Central memory CD8-positive, alpha-beta T cell (primary cell): ENCODE data around the gene SH2B2.

ENCODE experiments used
- ATAC-seq: fragments of 150-1000 bp; cut with Tn5 transposase; replicated peaks from 2 replicates; pipeline ENCODE4 v1.10.0; 2022; ENCODE audit warnings: mild to moderate bottlenecking, moderate FRiP score, moderate number of reproducible peaks; ENCODE audit not compliant: poor library complexity, severe bottlenecking; ENCODE audit errors: extremely low read depth
- DNase-seq, 2 donors: peaks; one replicate each; pipeline ENCODE4 v3.0.0; 2021; ENCODE audit warnings: low spot score in 2 of 2
- H3K27ac Mint-ChIP-seq: one replicate; pipeline ENCODE4 v1.8.0; 2022; ENCODE audit warnings: low read depth, mild to moderate bottlenecking, moderate library complexity, mixed read lengths
- H3K27me3 Mint-ChIP-seq: one replicate; pipeline ENCODE4 v1.8.0; 2022; ENCODE audit warnings: mixed read lengths
- H3K36me3 Mint-ChIP-seq: one replicate; pipeline ENCODE4 v1.8.0; 2022; ENCODE audit warnings: mild to moderate bottlenecking, moderate library complexity, mixed read lengths; ENCODE audit not compliant: insufficient read depth
- H3K4me1 Mint-ChIP-seq: one replicate; pipeline ENCODE4 v1.8.0; 2022; ENCODE audit warnings: mixed read lengths
- H3K4me3 Mint-ChIP-seq: one replicate; pipeline ENCODE4 v1.8.0; 2022; ENCODE audit warnings: mild to moderate bottlenecking, moderate library complexity, mixed read lengths
- H3K9me3 Mint-ChIP-seq: one replicate; pipeline ENCODE4 v1.8.0; 2022; ENCODE audit warnings: mixed read lengths

SH2B2 gene

DNA sequence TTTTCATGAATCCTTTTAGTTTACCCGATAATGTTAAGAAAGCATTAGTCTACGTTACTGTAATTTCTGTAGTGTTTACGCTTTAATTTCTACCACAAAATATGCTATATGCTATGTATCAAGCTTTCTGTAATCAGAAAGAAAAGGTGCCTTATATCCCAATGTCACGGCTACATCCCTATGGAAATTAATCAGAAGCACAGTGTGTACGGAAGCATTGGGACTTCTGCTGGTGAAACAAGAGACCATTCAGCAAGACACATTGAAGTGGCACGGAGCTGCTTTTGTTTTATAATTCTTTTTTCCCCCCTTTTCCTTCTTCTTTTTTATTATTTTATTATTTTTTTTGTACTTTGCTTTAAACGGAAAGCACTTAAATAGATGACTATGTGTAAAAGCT is 31.2 kb upstream of the SH2B2 start:
- Mint-ChIP-seq H3K4me3 (no peak overlapping the region), H3K9me3 (no peaks in the 10 kb centered on the region), H3K27me3 (no peaks in the 10 kb centered on the region), H3K36me3 (peaks cover 4% of the 10 kb centered on the region), H3K4me1 (no peaks in the 10 kb centered on the region), H3K27ac (no peak overlapping the region)
- no peak for DNase-seq
- no peak for ATAC-seq

DNA sequence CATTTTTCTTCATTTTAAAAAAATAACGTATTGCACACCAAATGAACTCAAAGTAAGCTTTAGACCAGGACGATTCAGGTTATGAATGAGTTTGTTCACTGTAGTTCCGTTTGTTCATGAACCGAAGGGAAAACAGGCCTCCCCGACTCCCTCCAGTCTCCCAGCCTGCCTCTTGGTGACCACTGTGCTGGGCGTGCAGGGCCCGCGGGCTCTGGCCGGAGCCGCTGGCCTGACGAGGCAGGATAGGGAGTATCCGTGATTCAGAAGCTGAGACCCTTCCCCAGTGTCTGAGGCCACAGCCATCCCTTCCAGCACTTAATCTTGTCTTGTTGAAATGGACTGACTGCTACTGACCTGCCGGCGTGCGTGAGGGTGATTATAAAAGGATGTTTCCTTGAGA is 30.8 kb upstream of the SH2B2 start:
- ATAC-seq: no peak
- H3K27me3 Mint-ChIP-seq: no peaks in the 10 kb centered on the region
- H3K4me1 Mint-ChIP-seq: no peaks in the 10 kb centered on the region

DNA sequence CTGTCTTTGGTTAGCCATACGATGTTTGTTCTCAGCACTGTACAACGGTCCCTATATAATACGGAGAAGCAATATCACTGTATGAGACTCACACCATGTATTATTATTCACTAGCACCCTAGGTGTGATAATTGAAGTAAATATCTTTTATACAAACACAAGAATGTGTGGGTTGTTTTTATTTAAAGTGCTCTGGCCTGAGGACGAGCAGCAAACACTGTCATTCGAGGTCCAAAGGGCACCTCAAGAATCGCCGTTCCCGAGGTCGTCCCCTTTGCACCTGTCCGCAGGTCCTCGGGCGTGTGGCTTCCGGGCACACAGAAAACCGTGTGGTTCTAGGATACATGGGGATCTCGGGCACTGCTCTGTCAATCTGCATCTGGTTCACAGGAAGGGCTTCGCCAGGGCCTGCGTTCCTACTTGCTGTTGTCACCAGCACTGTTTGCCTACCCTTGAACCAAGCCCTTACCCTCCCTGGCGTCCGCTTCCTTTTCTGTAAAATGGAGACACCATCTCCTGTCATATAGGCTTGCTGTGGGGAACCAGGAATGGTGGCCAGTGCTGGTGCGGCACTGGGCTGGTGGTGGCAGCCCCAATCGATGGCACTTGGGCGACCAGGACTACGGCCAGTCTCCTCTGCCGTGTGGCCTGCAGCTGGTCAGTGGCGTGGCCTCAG is 28.5 kb upstream of the SH2B2 start:
- Mint-ChIP-seq H3K4me1 (no peaks in the 10 kb centered on the region), H3K27ac (no peak overlapping the region), H3K36me3 (peaks cover 3% of the 10 kb centered on the region), H3K9me3 (no peaks in the 10 kb centered on the region), H3K4me3 (no peak overlapping the region), H3K27me3 (no peaks in the 10 kb centered on the region)
- DNase-seq (no peak), ATAC-seq (no peak)

More for the DNA sequence above, 30.8 kb upstream of the SH2B2 start:
- H3K4me3 Mint-ChIP-seq: no peak overlapping the region
- no peak overlapping the region for H3K27ac Mint-ChIP-seq
- H3K36me3 Mint-ChIP-seq: peaks cover 6% of the 10 kb centered on the region
- no peaks in the 10 kb centered on the region for H3K9me3 Mint-ChIP-seq
- no peak for DNase-seq

DNA sequence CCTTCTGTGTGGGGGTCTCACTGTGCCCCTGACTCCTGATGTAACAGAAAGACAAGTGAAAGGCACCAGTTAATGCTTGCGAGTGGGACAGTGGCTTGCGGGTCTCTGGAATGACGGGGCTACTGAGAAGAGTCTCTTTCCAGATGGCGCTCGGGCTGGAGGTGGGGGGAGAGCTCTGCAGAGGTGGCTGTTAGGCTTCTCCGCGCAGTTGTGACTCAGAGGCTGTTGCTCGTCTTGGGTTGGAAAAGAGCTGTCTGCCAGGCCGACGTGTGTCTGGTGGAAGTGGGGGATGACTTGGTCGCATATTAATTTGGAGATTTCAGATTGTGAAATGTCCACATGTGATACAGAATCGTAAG is 27.9 kb upstream of the SH2B2 start:
- Mint-ChIP-seq H3K9me3 (no peaks in the 10 kb centered on the region), H3K27ac (no peak overlapping the region), H3K27me3 (no peaks in the 10 kb centered on the region), H3K36me3 (peaks cover 3% of the 10 kb centered on the region), H3K4me1 (no peaks in the 10 kb centered on the region), H3K4me3 (no peak overlapping the region)
- no peak for DNase-seq
- ATAC-seq: no peak

DNA sequence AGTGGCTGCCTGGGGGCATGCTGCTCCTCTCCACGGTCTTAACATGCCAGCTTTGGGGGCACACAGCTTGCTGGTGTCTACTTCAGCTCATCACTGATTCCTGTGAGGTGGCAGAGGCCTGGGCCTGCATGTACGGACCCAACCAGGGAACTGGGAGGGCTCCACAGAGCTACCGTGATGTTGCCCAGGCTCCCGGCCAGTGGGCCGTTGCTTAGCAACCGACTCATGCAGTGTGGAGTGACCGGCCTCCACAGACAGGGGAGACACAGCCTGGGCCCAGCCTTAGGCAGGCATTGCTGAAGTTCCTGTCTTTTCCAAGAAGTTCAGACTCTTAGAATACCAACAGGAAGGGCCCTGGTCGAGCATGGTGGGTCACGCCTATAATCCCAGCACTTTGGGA is 25.8 kb upstream of the SH2B2 start:
- Mint-ChIP-seq H3K27me3 (no peaks in the 10 kb centered on the region), H3K27ac (no peak overlapping the region), H3K36me3 (peaks cover 3% of the 10 kb centered on the region), H3K4me3 (no peak overlapping the region), H3K9me3 (no peaks in the 10 kb centered on the region), H3K4me1 (no peaks in the 10 kb centered on the region)
- no peak for DNase-seq
- ATAC-seq: no peak

DNA sequence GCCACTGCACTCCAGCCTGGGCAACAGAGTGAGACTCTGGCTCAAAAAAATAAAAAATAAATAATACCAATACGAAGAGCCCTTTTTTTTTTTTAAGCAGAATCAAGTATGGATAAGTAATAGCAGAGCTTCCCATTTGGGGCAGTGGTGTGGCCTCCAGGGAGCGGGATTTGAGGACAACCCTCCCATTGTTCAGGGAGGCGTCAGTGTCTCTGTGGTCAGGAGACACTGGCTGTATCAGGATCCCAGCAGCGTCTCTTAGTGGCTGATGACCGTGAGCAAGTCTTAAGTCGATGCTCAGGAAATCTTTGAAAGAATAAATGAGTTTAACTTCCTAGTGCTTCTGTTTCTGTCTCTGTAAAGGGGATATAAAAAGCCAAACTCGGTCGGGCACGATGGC is 25.2 kb upstream of the SH2B2 start:
- no peaks in the 10 kb centered on the region for H3K27me3 Mint-ChIP-seq
- H3K4me3 Mint-ChIP-seq: no peak overlapping the region
- H3K9me3 Mint-ChIP-seq: no peaks in the 10 kb centered on the region
- H3K4me1 Mint-ChIP-seq: no peaks in the 10 kb centered on the region
- peaks cover 3% of the 10 kb centered on the region for H3K36me3 Mint-ChIP-seq
- DNase-seq (no peak), ATAC-seq (no peak)
- no peak overlapping the region for H3K27ac Mint-ChIP-seq

DNA sequence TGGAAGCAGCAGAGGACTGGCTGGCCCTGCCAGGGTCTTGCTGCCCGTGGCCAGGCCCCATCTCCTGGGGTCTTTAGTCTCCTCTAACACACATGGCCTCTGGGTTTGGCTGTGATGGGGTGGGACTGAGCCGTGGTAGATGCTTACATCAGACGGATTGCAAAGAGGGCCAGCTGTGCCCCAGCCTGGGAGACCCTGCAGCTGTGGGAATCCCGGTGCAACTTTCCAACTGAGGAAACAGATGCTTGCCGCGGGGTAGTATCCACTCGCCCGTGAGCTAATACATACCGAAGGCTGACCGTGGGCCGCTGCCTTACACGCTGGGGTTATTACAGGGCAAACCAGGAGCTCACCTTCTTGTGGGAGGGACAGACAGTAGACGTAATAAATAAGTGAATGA is 24.1 kb upstream of the SH2B2 start:
- Mint-ChIP-seq H3K27ac (no peak overlapping the region), H3K27me3 (no peaks in the 10 kb centered on the region), H3K4me3 (no peak overlapping the region), H3K9me3 (no peaks in the 10 kb centered on the region), H3K4me1 (no peaks in the 10 kb centered on the region), H3K36me3 (peaks cover 3% of the 10 kb centered on the region)
- ATAC-seq: no peak
- DNase-seq: no peak

DNA sequence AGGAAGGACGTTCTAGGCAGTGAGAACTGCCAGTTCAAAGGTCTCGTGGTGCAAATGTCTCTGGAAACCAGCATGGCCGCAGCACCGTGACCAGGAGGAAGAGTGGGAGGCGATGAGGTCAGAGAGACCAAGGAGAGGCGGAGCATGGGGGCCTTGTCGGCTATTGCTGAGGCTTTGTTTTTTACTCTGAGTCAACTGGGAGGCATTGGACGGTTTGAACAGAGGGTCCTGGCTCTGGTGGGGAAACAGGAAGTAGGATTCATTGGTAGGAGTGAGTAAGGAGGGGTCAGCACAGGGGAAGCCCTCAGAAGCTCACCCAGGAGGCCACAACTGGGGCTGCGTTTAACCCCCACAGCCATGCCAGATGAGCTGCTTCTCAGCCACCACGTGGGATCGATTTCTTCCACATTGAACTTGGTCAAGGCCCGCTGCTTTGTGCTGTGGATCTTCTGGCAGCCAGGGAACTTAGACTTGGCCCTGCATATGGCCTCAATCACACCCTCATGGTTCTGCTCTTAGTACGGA is 22.2 kb upstream of the SH2B2 start:
- Mint-ChIP-seq H3K9me3 (no peaks in the 10 kb centered on the region), H3K4me3 (no peak overlapping the region), H3K27ac (no peak overlapping the region), H3K4me1 (peaks cover 4% of the 10 kb centered on the region), H3K27me3 (no peaks in the 10 kb centered on the region), H3K36me3 (peaks cover 3% of the 10 kb centered on the region)
- ATAC-seq (no peak), DNase-seq (no peak)

DNA sequence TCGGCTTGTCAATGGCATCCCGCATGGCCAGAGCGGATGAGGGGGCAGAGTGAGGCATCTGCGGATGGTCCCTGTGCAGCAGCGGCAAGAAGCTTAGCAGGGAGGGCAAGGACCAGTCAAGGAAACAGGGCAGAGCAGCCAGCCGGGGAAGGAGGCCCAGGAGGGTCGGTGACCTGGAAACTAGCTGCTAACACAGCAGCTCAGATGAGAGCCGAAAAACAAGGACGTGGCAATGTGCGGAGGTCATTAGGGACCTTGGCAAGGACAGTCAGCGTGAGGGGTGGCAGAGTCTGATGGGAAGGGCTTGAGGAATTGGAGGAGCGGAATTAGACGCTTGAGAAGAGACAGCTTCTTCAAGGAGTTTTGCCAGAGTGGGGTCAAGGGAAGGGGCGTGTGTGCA is 20.1 kb upstream of the SH2B2 start:
- no peaks in the 10 kb centered on the region for H3K9me3 Mint-ChIP-seq
- ATAC-seq (no peak), DNase-seq (no peak)
- H3K36me3 Mint-ChIP-seq: peaks cover 4% of the 10 kb centered on the region
- no peak overlapping the region for H3K4me3 Mint-ChIP-seq
- H3K27me3 Mint-ChIP-seq: no peaks in the 10 kb centered on the region
- no peak overlapping the region for H3K27ac Mint-ChIP-seq
- peaks cover 4% of the 10 kb centered on the region for H3K4me1 Mint-ChIP-seq

DNA sequence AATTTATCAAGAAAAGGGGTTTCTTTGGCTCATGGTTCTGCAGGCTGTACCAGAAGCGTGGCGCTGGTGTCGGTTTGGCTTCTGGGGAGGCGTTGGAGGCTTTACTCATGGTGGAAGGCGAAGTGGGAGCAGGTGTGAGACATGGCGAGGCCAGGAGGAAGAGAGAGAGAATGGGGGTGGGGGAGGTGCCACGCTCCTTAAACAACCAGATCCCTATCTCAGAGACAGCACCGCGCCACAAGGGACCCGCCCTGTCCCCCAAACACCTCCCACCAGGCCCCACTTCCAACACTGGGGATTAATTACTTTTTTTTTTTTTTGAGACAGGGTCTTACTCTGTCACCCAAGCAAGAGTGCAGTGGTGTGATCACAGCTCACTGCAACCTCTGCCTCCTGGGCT is 18.0 kb upstream of the SH2B2 start:
- Mint-ChIP-seq H3K27ac (no peak overlapping the region), H3K4me1 (peaks cover 4% of the 10 kb centered on the region), H3K27me3 (no peaks in the 10 kb centered on the region), H3K9me3 (no peaks in the 10 kb centered on the region), H3K4me3 (no peak overlapping the region), H3K36me3 (peaks cover 4% of the 10 kb centered on the region)
- ATAC-seq (no peak), DNase-seq (no peak)

DNA sequence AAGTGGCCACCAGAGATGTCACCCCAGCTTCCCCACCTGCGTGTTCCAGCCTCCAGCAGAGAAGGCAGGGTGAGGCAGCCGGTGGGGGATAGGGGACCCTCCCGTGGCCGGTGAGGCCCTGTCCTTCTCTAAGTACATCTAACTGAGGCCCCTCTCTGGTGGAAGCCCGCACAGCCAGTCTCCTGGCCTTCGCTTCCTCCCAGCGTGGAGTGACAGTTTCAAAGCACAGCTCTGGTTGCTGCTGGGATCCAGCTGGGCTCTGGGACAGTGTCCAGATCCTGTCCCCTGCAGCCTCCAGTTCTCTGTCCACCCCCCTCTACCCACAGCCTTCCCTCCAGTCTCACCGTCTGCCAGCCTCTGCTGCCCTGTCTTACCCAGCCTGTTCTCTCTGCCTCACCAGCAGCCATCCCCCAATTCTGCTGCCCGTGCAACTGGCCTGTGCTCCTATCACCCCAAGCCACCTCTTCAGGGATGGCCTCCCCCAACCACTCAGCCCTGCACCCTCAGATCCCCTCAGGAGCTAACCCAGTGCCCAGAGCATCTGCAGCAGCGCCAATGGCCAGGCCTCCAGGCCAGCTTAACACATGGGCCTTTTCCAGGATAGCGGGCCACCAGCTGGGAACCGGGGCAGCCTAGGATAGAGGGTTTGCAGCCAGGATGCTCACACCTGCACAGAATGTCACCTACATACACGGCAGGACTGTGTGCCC is 16.3 kb upstream of the SH2B2 start:
- Mint-ChIP-seq H3K36me3 (peaks cover 4% of the 10 kb centered on the region), H3K9me3 (no peaks in the 10 kb centered on the region), H3K4me3 (no peak overlapping the region), H3K4me1 (peaks cover 4% of the 10 kb centered on the region), H3K27ac (no peak overlapping the region), H3K27me3 (no peaks in the 10 kb centered on the region)
- no peak for ATAC-seq
- no peak for DNase-seq

DNA sequence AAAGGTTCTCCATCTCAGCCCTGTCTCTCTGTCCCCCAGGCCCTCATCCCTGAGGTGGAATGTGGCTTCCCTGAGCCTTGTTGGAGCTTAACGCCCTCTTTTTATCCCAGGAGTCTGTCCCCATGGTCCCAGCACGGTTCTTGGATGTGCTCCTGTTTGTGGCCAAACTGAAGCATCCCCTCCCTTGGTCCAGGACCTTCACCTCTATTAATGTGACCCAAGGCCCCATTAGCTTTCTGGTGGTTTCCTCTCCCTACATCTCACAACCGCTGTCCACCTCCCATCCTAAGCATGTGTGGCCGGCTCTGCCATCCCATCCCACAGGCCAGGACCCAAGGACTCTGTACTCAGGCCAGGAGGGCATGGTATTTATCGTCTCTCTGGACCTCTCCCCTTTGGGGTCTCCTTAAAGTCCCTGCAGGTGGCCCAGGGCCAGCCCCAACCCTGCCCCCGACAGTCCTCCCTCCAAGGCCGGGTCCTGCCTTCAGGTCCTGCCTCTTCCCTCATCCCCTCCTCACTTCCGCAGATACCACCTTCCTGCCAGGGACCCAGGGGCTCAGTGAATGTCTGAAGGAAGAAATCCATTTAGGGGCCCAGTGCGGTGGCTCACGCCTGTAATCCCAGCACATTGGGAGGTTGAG is 15.4 kb upstream of the SH2B2 start:
- Mint-ChIP-seq H3K4me1 (peaks cover 4% of the 10 kb centered on the region), H3K27ac (no peak overlapping the region)

More for the DNA sequence above, 15.4 kb upstream of the SH2B2 start:
- ATAC-seq (no peak), DNase-seq (no peak)
- Mint-ChIP-seq H3K27me3 (no peaks in the 10 kb centered on the region), H3K9me3 (no peaks in the 10 kb centered on the region), H3K4me3 (no peak overlapping the region), H3K36me3 (peaks cover 4% of the 10 kb centered on the region)
